Fibroblast of mammary gland (primary cell): ENCODE measurements around the gene ERLEC1.

ENCODE experiments used
- DNase-seq: peaks from one replicate; pipeline ENCODE4 v3.0.0-alpha.2; 2010; ENCODE audit warnings: low read depth
- H3K4me3 ChIP-seq: 2 replicates; pipeline ENCODE4 v1.5.1; 2011; ENCODE audit warnings: low read depth, mild to moderate bottlenecking, low read length, moderate library complexity; ENCODE audit not compliant: control insufficient read depth
- CTCF ChIP-seq: conservative IDR thresholded peaks from 2 replicates; pipeline ENCODE4 v1.5.1; 2011; ENCODE audit warnings: low read depth, low read length, inconsistent platforms; ENCODE audit not compliant: control insufficient read depth, insufficient read depth

ERLEC1 gene

GRCh38 chr2:53780056-53780455, 6.8 kb upstream of the ERLEC1 start:
- DNase-seq: no peak

DNA sequence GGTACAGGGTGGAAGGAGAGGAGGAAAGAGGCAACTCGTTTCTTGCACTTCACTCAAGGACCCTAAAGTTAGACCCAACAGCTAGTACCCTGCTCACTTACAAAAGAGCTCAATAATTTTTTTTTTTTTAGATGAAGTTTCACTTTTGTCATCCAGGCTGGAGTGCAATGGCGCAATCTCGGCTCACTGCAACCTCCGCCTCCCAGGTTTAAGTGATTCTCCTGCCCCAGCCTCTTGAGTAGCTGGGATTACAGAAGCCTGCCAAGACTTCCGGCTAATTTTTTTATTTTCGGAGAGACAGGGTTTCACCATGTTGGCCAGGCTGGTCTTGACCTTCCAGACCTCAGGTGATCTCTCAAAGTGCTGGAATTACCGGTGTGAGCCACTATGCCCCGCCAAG, 4.2 kb upstream of the ERLEC1 start:
- DNase-seq: no peak
- no peak for TF ChIP-seq CTCF
- H3K4me3 ChIP-seq: no peak overlapping the region

More at GRCh38 chr2:53780056-53780455, 6.8 kb upstream of the ERLEC1 start:
- no peak overlapping the region for H3K4me3 ChIP-seq
- no peak for TF ChIP-seq CTCF

GRCh38 chr2:53784436-53784835, 2.4 kb upstream of the ERLEC1 start:
- TF ChIP-seq CTCF: no peak
- H3K4me3 ChIP-seq: no peak overlapping the region
- no peak for DNase-seq

- TF ChIP-seq CTCF: no peak
- peak overlapping the region; percentile 92 for H3K4me3 ChIP-seq
- DNase-seq: peak; percentile 26
These were observed 1.5 kb upstream of the ERLEC1 start for GRCh38 chr2:53785366-53785765.

GRCh38 chr2:53786352-53786704, 516 bp upstream of the ERLEC1 start:
- H3K4me3 ChIP-seq: peak overlapping the region; percentile 92
- peak; percentile 61 for DNase-seq
- no peak for TF ChIP-seq CTCF

DNA sequence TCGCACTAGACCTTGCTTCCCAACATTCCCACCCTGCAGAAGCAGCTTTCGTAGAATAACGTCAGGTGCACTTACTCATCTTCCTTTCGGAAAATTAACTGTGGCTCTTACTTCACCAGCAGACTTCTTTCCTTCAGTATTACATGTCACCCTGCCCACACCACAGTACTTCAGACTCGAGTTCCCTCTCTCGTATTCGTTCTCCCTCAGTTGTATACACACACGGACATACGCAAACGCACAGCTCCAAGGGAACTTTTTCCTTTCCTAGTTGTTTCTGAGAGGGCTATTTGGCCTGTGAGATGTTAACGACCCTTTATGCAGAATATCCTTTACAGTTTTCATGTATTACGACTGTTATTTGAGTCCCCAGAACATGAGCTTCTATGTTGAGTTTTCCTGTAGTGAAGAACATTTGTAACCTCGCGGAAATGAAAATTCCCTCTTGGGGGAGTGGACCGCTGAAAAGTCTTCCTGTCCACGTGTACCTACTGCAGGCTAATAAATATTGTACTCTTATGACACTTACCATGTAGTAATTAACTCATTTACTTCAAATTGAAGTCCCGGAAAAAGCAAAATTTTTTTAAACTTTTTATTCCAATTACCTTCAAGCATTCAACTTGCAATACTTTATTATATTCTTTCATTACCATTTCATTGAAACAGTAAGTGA, 908 bp downstream of the ERLEC1 start:
- DNase-seq: peak; percentile 41
- no peak for TF ChIP-seq CTCF
- H3K4me3 ChIP-seq: peak overlapping the region; percentile 92

DNA sequence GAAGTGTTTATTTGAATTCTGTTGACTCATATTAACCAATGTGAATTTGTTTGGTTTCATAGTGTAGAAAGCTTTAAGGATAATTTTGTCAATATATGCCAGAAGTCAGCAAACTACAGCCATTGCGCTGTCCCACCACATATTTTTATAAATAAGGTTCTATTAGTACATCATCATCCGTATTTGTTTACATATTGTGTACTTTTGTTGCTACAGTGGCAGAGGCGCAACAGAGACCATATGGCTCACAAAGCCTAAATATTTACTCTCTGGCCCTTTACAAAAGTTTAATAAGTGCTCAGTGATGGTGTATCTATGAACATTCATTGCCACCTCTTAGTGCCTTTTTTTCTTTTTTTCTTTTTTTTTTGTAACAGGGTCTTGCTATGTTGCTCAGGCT, 6.4 kb downstream of the ERLEC1 start:
- no peak overlapping the region for H3K4me3 ChIP-seq
- no peak for TF ChIP-seq CTCF
- DNase-seq: no peak
